HepG2 (cell line): ENCODE data around the gene NIN. TPM values are rescaled to one million over a fixed set of nuclear protein-coding genes. Genes with fewer than 3 reads are reported as not detected.

Experiments used
- ARHGAP35 ChIP-seq: sonication (generic); formaldehyde crosslinking; IDR thresholded peaks from 2 replicates; pipeline ENCODE4 v1.9.0; 2022; ENCODE audit warnings: mild to moderate bottlenecking, inconsistent platforms, moderate library complexity, missing genetic modification reagents, borderline replicate concordance
- BCLAF1 ChIP-seq: fragments of 450-650 bp; IDR thresholded peaks from 2 replicates; pipeline ENCODE4 v1.6.1; 2017; ENCODE audit warnings: mild to moderate bottlenecking
- CENPT ChIP-seq: sonication (generic); formaldehyde crosslinking; IDR thresholded peaks from 2 replicates; pipeline ENCODE4 v1.8.0; 2022; ENCODE audit warnings: low read depth, mild to moderate bottlenecking, moderate library complexity, missing genetic modification reagents
- DBP ChIP-seq: sonication (generic); formaldehyde crosslinking; IDR thresholded peaks from 2 replicates; pipeline ENCODE4 v1.4.0; 2020; ENCODE audit warnings: missing genetic modification reagents; ENCODE audit errors: not compliant biosample characterization
- EZH2 ChIP-seq: conservative IDR thresholded peaks from 2 replicates; pipeline ENCODE4 v1.6.1; 2012; ENCODE audit warnings: mild to moderate bottlenecking, low read depth, low read length, moderate library complexity
- FIP1L1 ChIP-seq: fragments of 200-400 bp; formaldehyde crosslinking; IDR thresholded peaks from 2 replicates; pipeline ENCODE4 v1.6.1; 2018; ENCODE audit warnings: low read depth, mild to moderate bottlenecking, low read length, moderate library complexity, borderline replicate concordance; ENCODE audit not compliant: insufficient read depth
- FOXA3 ChIP-seq: IDR thresholded peaks from 2 replicates; pipeline ENCODE4 v1.6.1; 2016; ENCODE audit warnings: missing genetic modification reagents, missing compliant biosample characterization
- GFI1 ChIP-seq: sonication (generic); formaldehyde crosslinking; IDR thresholded peaks from 2 replicates; pipeline ENCODE4 v1.5.0; 2020; ENCODE audit warnings: missing genetic modification reagents, mild to moderate bottlenecking, borderline replicate concordance
- GMEB1 ChIP-seq: sonication (generic); formaldehyde crosslinking; IDR thresholded peaks from 2 replicates; pipeline ENCODE4 v1.5.1; 2020; ENCODE audit warnings: missing genetic modification reagents, mild to moderate bottlenecking, borderline replicate concordance
- HHEX ChIP-seq: IDR thresholded peaks from 2 replicates; pipeline ENCODE4 v1.6.1; 2016; ENCODE audit warnings: control low read depth
- HNRNPH1 ChIP-seq: fragments of 200-400 bp; formaldehyde crosslinking; optimal IDR thresholded peaks from 2 replicates; pipeline ENCODE3; 2017; ENCODE audit warnings: mild to moderate bottlenecking, low read depth, low read length
- IRF1 ChIP-seq: sonication (generic); formaldehyde crosslinking; IDR thresholded peaks from 2 replicates; pipeline ENCODE4 v1.4.0; 2020; ENCODE audit warnings: low read depth, mild to moderate bottlenecking, missing genetic modification reagents
- ISX ChIP-seq: sonication (generic); formaldehyde crosslinking; conservative IDR thresholded peaks from 2 replicates; pipeline ENCODE4 v1.5.0; 2020; ENCODE audit warnings: missing genetic modification reagents
- JUN ChIP-seq: sonication (generic); formaldehyde crosslinking; IDR thresholded peaks from 2 replicates; pipeline ENCODE4 v1.4.0; 2020; ENCODE audit warnings: mild to moderate bottlenecking, missing genetic modification reagents
- MATR3 ChIP-seq: sonication (generic); formaldehyde crosslinking; IDR thresholded peaks from 2 replicates; pipeline ENCODE4 v1.4.0; 2020; ENCODE audit warnings: missing genetic modification reagents
- MYC ChIP-seq: sonication (generic); formaldehyde crosslinking; IDR thresholded peaks from 2 replicates; pipeline ENCODE4 v1.9.0; 2021; ENCODE audit warnings: missing genetic modification reagents, borderline replicate concordance
- PCBP1 ChIP-seq: fragments of 200-400 bp; formaldehyde crosslinking; IDR thresholded peaks from 2 replicates; pipeline ENCODE4 v1.6.1; 2017; ENCODE audit warnings: mild to moderate bottlenecking, low read depth, low read length, borderline replicate concordance
- PHF21A ChIP-seq: sonication (generic); formaldehyde crosslinking; IDR thresholded peaks from 2 replicates; pipeline ENCODE4 v1.5.0; 2020; ENCODE audit warnings: mild to moderate bottlenecking, missing genetic modification reagents
- ZNF143 ChIP-seq: sonication (generic); formaldehyde crosslinking; IDR thresholded peaks from 2 replicates; pipeline ENCODE4 v1.4.0; 2020; ENCODE audit warnings: missing genetic modification reagents
- ZNF343 ChIP-seq: sonication (generic); formaldehyde crosslinking; IDR thresholded peaks from 2 replicates; pipeline ENCODE4 v1.4.0; 2020; ENCODE audit warnings: mild to moderate bottlenecking, missing genetic modification reagents
- ZNF484 ChIP-seq: sonication (generic); formaldehyde crosslinking; IDR thresholded peaks from 2 replicates; pipeline ENCODE4 v1.5.1; 2020; ENCODE audit warnings: mild to moderate bottlenecking, low read depth, missing genetic modification reagents, borderline replicate concordance
- ZNF510 ChIP-seq: sonication (generic); formaldehyde crosslinking; IDR thresholded peaks from 2 replicates; pipeline ENCODE4 v1.4.0; 2020; ENCODE audit warnings: low read depth, mild to moderate bottlenecking, missing genetic modification reagents
- ZNF724P ChIP-seq: sonication (generic); formaldehyde crosslinking; IDR thresholded peaks from 2 replicates; pipeline ENCODE4 v1.8.0; 2022; ENCODE audit warnings: missing genetic modification reagents, borderline replicate concordance
- ZNF768 ChIP-seq: sonication (generic); formaldehyde crosslinking; IDR thresholded peaks from 2 replicates; pipeline ENCODE4 v1.4.0; 2020; ENCODE audit warnings: missing genetic modification reagents
- ZNF816 ChIP-seq: sonication (generic); formaldehyde crosslinking; IDR thresholded peaks from 2 replicates; pipeline ENCODE4 v1.8.0; 2022; ENCODE audit warnings: missing genetic modification reagents, mild to moderate bottlenecking, borderline replicate concordance
- polyA plus RNA-seq, 8 experiments: library from polyadenylated mRNA; depleted of rRNA in 3 of 8; stranded (reverse) in 7 of 8; unstranded in 1 of 8; fragments of >200 nt; fragmentation: Illumina TruSeq in 4 of 8; extraction: Trizol in 4 of 8; gene quantifications; 2 replicates each; pipeline versions ENCODE4 v1.2.1 to v1.2.3, GENCODE V29; 2011 to 2016; ENCODE audit warnings: low read depth in 4 of 8, missing spikeins in 1 of 8, mixed read lengths in 1 of 8; ENCODE audit not compliant: insufficient read depth in 1 of 8
- total RNA-seq, 5 experiments: library from RNA; depleted of rRNA; stranded (reverse); fragments of >200 nt; fragmentation: Illumina TruSeq; extraction: Trizol; gene quantifications; 2 replicates each; pipeline ENCODE4 v1.2.3, GENCODE V29; 2016; ENCODE audit warnings: low read depth in 1 of 5

The NIN gene
- total and polyA plus RNA-seq, 2 of the 13 experiments (the other 11 are each of a cell fraction or from before 2014, with no cell fraction given): 2.8 to 9.7 TPM

- TF ChIP-seq ARHGAP35 (CRISPR knock-in tag) (no peak), PHF21A (CRISPR knock-in tag) (peak; percentile 35; the same call in 1 of the 2 replicates), ZNF510 (CRISPR knock-in tag) (no peak), CENPT (CRISPR knock-in tag) (no peak), ZNF343 (CRISPR knock-in tag) (no peak), ZNF768 (CRISPR knock-in tag) (no peak), ISX (CRISPR knock-in tag) (no peak), ZNF816 (no peak), HHEX (CRISPR knock-in tag) (no peak), ZNF724P (CRISPR knock-in tag) (no peak), MYC (CRISPR knock-in tag) (no peak; the same call in 1 of the 2 replicates), EZH2 (no peak), FIP1L1 (no peak), GFI1 (CRISPR knock-in tag) (0 out of 2 replicates have a peak, but pooled peaks have one; percentile 31), ZNF143 (no peak), FOXA3 (CRISPR knock-in tag) (peak; percentile 51), IRF1 (no peak), HNRNPH1 (no peak), GMEB1 (no peak), ZNF484 (CRISPR knock-in tag) (no peak), BCLAF1 (no peak), MATR3 (CRISPR knock-in tag) (no peak), DBP (CRISPR knock-in tag) (no peak), JUN (CRISPR knock-in tag) (no peak), PCBP1 (no peak)
Observed at GRCh38 chr14:50875359-50876070, 44.6 kb upstream of the NIN start (continued).
